Liver (tissue), 3 donors: ENCODE data around the gene SMOC2.

Experiments used
- ATF3 ChIP-seq: IDR thresholded peaks from 2 replicates; pipeline ENCODE4 v1.6.1; 2016; ENCODE audit warnings: antibody characterized with exemption
- HNF4A ChIP-seq, 2 donors: conservative IDR thresholded peaks; 2 replicates each; pipeline ENCODE4 v1.6.1; 2016; ENCODE audit warnings: antibody characterized with exemption in 2 of 2, mild to moderate bottlenecking in 2 of 2
- RAD21 ChIP-seq, 2 donors: IDR thresholded peaks; 2 replicates each; pipeline ENCODE4 v1.6.1; 2016; ENCODE audit warnings: antibody characterized with exemption in 2 of 2, mild to moderate bottlenecking in 2 of 2
- REST ChIP-seq: IDR thresholded peaks from 2 replicates; pipeline ENCODE4 v1.6.1; 2016; ENCODE audit warnings: antibody characterized with exemption, mild to moderate bottlenecking
- RXRA ChIP-seq, 2 donors: IDR thresholded peaks; 2 replicates each; pipeline ENCODE4 v1.6.1; 2017 to 2018; ENCODE audit warnings: antibody characterized with exemption in 2 of 2, mild to moderate bottlenecking in 1 of 2
- SP1 ChIP-seq: IDR thresholded peaks from 2 replicates; pipeline ENCODE4 v1.6.1; 2018; ENCODE audit warnings: antibody characterized with exemption, mild to moderate bottlenecking
- TAF1 ChIP-seq: conservative IDR thresholded peaks from 2 replicates; pipeline ENCODE4 v1.6.1; 2016; ENCODE audit warnings: antibody characterized with exemption, mild to moderate bottlenecking
- YY1 ChIP-seq: IDR thresholded peaks from 2 replicates; pipeline ENCODE4 v1.6.1; 2016; ENCODE audit warnings: antibody characterized with exemption, mild to moderate bottlenecking
- ZBTB33 ChIP-seq: IDR thresholded peaks from 2 replicates; pipeline ENCODE4 v1.6.1; 2016; ENCODE audit warnings: antibody characterized with exemption
- TF ChIP-seq, protein P1 (sequence below): fragments of 150-350 bp; IDR thresholded peaks from 2 replicates; pipeline ENCODE4 v1.5.1; 2017; ENCODE audit warnings: improper control_type of control experiment, low read depth, low read length; ENCODE audit not compliant: missing input control
- donor health status: healthy.
- donor health status: healthy.

DNA sequence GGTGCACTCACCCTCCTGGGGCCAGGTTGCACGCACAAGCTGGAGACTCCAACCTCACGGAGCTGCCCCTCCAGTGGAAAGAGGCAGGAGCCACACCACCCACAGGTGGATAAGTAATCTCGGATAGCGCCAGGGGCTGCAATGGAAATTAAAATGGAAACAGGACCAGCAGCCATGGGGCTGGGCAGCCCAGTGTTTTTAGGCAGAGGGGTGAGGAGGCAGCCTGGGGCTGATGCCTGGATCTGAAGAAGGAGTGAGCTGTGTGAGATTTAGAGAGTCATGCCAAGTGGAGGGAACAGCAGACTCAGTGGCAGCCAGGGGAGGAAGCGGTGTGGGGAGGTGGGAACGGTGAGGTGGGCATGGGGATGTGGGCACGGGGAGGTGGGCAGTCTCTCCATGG, 275.6 kb downstream of the SMOC2 start:
- TF ChIP-seq, protein P1, sequence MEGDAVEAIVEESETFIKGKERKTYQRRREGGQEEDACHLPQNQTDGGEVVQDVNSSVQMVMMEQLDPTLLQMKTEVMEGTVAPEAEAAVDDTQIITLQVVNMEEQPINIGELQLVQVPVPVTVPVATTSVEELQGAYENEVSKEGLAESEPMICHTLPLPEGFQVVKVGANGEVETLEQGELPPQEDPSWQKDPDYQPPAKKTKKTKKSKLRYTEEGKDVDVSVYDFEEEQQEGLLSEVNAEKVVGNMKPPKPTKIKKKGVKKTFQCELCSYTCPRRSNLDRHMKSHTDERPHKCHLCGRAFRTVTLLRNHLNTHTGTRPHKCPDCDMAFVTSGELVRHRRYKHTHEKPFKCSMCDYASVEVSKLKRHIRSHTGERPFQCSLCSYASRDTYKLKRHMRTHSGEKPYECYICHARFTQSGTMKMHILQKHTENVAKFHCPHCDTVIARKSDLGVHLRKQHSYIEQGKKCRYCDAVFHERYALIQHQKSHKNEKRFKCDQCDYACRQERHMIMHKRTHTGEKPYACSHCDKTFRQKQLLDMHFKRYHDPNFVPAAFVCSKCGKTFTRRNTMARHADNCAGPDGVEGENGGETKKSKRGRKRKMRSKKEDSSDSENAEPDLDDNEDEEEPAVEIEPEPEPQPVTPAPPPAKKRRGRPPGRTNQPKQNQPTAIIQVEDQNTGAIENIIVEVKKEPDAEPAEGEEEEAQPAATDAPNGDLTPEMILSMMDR = no peak
- TF ChIP-seq ATF3 (no peak), TAF1 (no peak), RXRA (IDR thresholded peaks at IDR 0.05) (no peak), SP1 (no peak), ZBTB33 (no peak), RAD21 (IDR thresholded peaks at IDR 0.05) (no peak), YY1 (no peak), HNF4A (conservative IDR thresholded peaks at IDR 0.05) (no peak), REST (no peak)
